Right renal cortex interstitium (tissue), 3 donors: ENCODE results near the gene TMPO. TPM values are rescaled to one million over a fixed set of nuclear protein-coding genes. Genes with fewer than 3 reads are reported as not detected.
"Not testable (repeated sequence)": the region's sequence is repeated elsewhere in the genome, so short reads cannot be mapped to it uniquely, and the experiment has no call there.

Experiments
- DNase-seq, 3 donors: peaks; one replicate each; pipeline ENCODE4 v3.0.0-alpha.2; 2013; ENCODE audit warnings: low read depth in 3 of 3, low spot score in 2 of 3
- polyA plus RNA-seq, 3 donors: library from polyadenylated mRNA; unstranded; fragments of 120-200 nt; gene quantifications; one replicate each; pipeline ENCODE4 v1.2.1, GENCODE V29; 2013; ENCODE audit not compliant: insufficient read length in 3 of 3

Gene TMPO
- polyA plus RNA-seq: 100 to 1,000 TPM; 183 to 226 (median 195) TPM

- peak; percentile 87 to 88 (median 87) for DNase-seq
Observed at GRCh38 chr12:98515287-98516110, at the start of gene TMPO. TSS of gene TMPO (plus strand) at chr12:98515590. CDS start at chr12:98515868, 278 bp downstream.

- DNase-seq: no peak
Observed at GRCh38 chr12:98465950-98466602, 49.3 kb upstream of the TMPO start.

GRCh38 chr12:98466640-98467400 is 48.6 kb upstream of the TMPO start:
- no peak for DNase-seq

GRCh38 chr12:98469109-98469508 is 46.3 kb upstream of the TMPO start:
- no peak for DNase-seq

GRCh38 chr12:98470469-98471082 is 44.8 kb upstream of the TMPO start:
- DNase-seq: no peak

GRCh38 chr12:98471085-98471484 is 44.3 kb upstream of the TMPO start:
- no peak for DNase-seq

GRCh38 chr12:98475565-98475908 is 39.9 kb upstream of the TMPO start:
- no peak for DNase-seq

GRCh38 chr12:98478606-98479005 is 36.8 kb upstream of the TMPO start:
- DNase-seq: no peak

GRCh38 chr12:98483621-98484503 is 31.5 kb upstream of the TMPO start:
- DNase-seq: no peak

GRCh38 chr12:98485792-98486340 is 29.5 kb upstream of the TMPO start:
- no peak for DNase-seq

- DNase-seq: not testable (repeated sequence)
Observed at GRCh38 chr12:98488416-98488815, 27.0 kb upstream of the TMPO start.

GRCh38 chr12:98489176-98489575 is 26.2 kb upstream of the TMPO start:
- no peak for DNase-seq

GRCh38 chr12:98490501-98491453 is 24.6 kb upstream of the TMPO start:
- DNase-seq: peak; percentile 86 to 94 (median 90)

GRCh38 chr12:98492580-98493140 is 22.7 kb upstream of the TMPO start:
- DNase-seq: no peak

- DNase-seq: not testable (repeated sequence)
Observed at GRCh38 chr12:98501266-98501629, 14.1 kb upstream of the TMPO start.

- peak in 2 of 3 donors; percentile 91 to 92 for DNase-seq
Observed at GRCh38 chr12:98503342-98503591, 12.1 kb upstream of the TMPO start.

- DNase-seq: peak; percentile 83 to 98 (median 86)
Observed at GRCh38 chr12:98503592-98504367, 11.6 kb upstream of the TMPO start.

GRCh38 chr12:98504368-98504617 is 11.1 kb upstream of the TMPO start:
- no peak for DNase-seq
